ENCODE measurements around the gene SULT2B1.
"Not testable (repeated sequence)": the region's sequence is repeated elsewhere in the genome, so short reads cannot be mapped to it uniquely, and the experiment has no call there.

SULT2B1 gene

GRCh38 chr19:48551437-48552302 is at the start of gene SULT2B1:
SULT2B1 (plus strand) TSS chr19:48552172; CDS start chr19:48552253, 81 bp downstream.
- DNase-seq (ENCODE audit: low read depth): no peak

GRCh38 chr19:48502350-48503018 is 49.5 kb upstream of the SULT2B1 start:
- no peak for DNase-seq (ENCODE audit: low read depth)

- peak; percentile 23 for DNase-seq (ENCODE audit: low read depth)
Observed at GRCh38 chr19:48506138-48506733, 45.7 kb upstream of the SULT2B1 start.

GRCh38 chr19:48507911-48508439 is 44.0 kb upstream of the SULT2B1 start:
- no peak for DNase-seq (ENCODE audit: low read depth)

GRCh38 chr19:48508729-48509411 is 43.1 kb upstream of the SULT2B1 start:
- no peak for DNase-seq (ENCODE audit: low read depth)

- no peak for DNase-seq (ENCODE audit: low read depth)
Observed at GRCh38 chr19:48509467-48510194, 42.3 kb upstream of the SULT2B1 start.

GRCh38 chr19:48510421-48511268 is 41.3 kb upstream of the SULT2B1 start:
- peak; percentile 10 for DNase-seq (ENCODE audit: low read depth)

- no peak for DNase-seq (ENCODE audit: low read depth)
Observed at GRCh38 chr19:48511321-48511731, 40.6 kb upstream of the SULT2B1 start.

GRCh38 chr19:48511800-48512503 is 40.0 kb upstream of the SULT2B1 start, which contains the start of gene LMTK3:
LMTK3 (minus strand) TSS chr19:48511835; CDS start chr19:48511576, 259 bp downstream.
- DNase-seq (ENCODE audit: low read depth): no peak

- DNase-seq (ENCODE audit: low read depth): no peak
Observed at GRCh38 chr19:48512504-48513288, 39.3 kb upstream of the SULT2B1 start.

- DNase-seq (ENCODE audit: low read depth): peak; percentile 37
Observed at GRCh38 chr19:48513289-48514122, 38.5 kb upstream of the SULT2B1 start.

GRCh38 chr19:48514123-48514458 is 37.9 kb upstream of the SULT2B1 start:
- DNase-seq (ENCODE audit: low read depth): no peak

- DNase-seq (ENCODE audit: low read depth): no peak
Observed at GRCh38 chr19:48516536-48516935, 35.4 kb upstream of the SULT2B1 start.

- DNase-seq (ENCODE audit: low read depth): no peak
Observed at GRCh38 chr19:48518207-48518606, 33.8 kb upstream of the SULT2B1 start.

- not testable (repeated sequence) for DNase-seq (ENCODE audit: low read depth)
Observed at GRCh38 chr19:48519426-48519825, 32.5 kb upstream of the SULT2B1 start.

- DNase-seq (ENCODE audit: low read depth): no peak
Observed at GRCh38 chr19:48520134-48520533, 31.8 kb upstream of the SULT2B1 start.

GRCh38 chr19:48524221-48524620 is 27.8 kb upstream of the SULT2B1 start:
- DNase-seq (ENCODE audit: low read depth): no peak

- no peak for DNase-seq (ENCODE audit: low read depth)
Observed at GRCh38 chr19:48524732-48525131, 27.2 kb upstream of the SULT2B1 start.
